Ovary (tissue), 3 donors: ENCODE results near the gene RSAD1.

ENCODE experiments used
- CTCF ChIP-seq, 3 donors: fragments of 450-650 bp in 2 of 3; fragments of 200-600 bp in 1 of 3; IDR thresholded peaks; one replicate each; pipeline versions ENCODE4 v1.5.1 to v1.8.0; 2016 to 2022; ENCODE audit warnings: antibody characterized with exemption in 3 of 3, mild to moderate bottlenecking in 1 of 3
- EP300 ChIP-seq: sonication (generic); formaldehyde crosslinking; IDR thresholded peaks from one replicate; pipeline ENCODE4 v1.6.1; 2017; ENCODE audit warnings: antibody characterized with exemption
- POLR2A ChIP-seq: fragments of 450-650 bp; IDR thresholded peaks from one replicate; pipeline ENCODE4 v1.6.1; 2017; ENCODE audit warnings: antibody characterized with exemption, mild to moderate bottlenecking, moderate library complexity
- donor health status: DM: no; HTN: no; CAD: no.

- no peak for TF ChIP-seq CTCF (IDR thresholded peaks at IDR 0.05)
- TF ChIP-seq EP300, result no peak
- no peak for TF ChIP-seq POLR2A
Measured at GRCh38 chr17:50439008-50439407, 39.7 kb upstream of the RSAD1 start.
